ENCODE data around the gene GRK4. TPM values are rescaled to one million over a fixed set of nuclear protein-coding genes. Genes with fewer than 3 reads are reported as not detected.

The GRK4 gene
- total RNA-seq, 1 donor from 2014 or later: 10.5 TPM

GRCh38 chr4:3019145-3019846 lies 55.9 kb downstream of the GRK4 start:
- no peak for DNase-seq (ENCODE audit: extremely low spot score, unreplicated experiment)
- Mint-ChIP-seq H3K27me3 (ENCODE audit: unreplicated experiment) (peaks cover 7% of the 10 kb centered on the region), H3K4me3 (ENCODE audit: unreplicated experiment) (no peak overlapping the region), H3K9me3 (ENCODE audit: unreplicated experiment) (peaks cover 8% of the 10 kb centered on the region), H3K4me1 (ENCODE audit: unreplicated experiment) (no peaks in the 10 kb centered on the region), H3K36me3 (ENCODE audit: unreplicated experiment) (no peaks in the 10 kb centered on the region), H3K27ac (ENCODE audit: unreplicated experiment) (no peak overlapping the region)
- TF ChIP-seq CTCF (IDR thresholded peaks at IDR 0.05): no peak

- no peak for TF ChIP-seq CTCF (IDR thresholded peaks at IDR 0.05)
- Mint-ChIP-seq H3K27ac (ENCODE audit: unreplicated experiment) (no peak overlapping the region), H3K36me3 (ENCODE audit: unreplicated experiment) (no peaks in the 10 kb centered on the region), H3K4me3 (ENCODE audit: unreplicated experiment) (no peak overlapping the region), H3K4me1 (ENCODE audit: unreplicated experiment) (no peaks in the 10 kb centered on the region), H3K9me3 (ENCODE audit: unreplicated experiment) (peaks cover 8% of the 10 kb centered on the region), H3K27me3 (ENCODE audit: unreplicated experiment) (peaks cover 7% of the 10 kb centered on the region)
- DNase-seq (ENCODE audit: extremely low spot score, unreplicated experiment): no peak
These were observed 57.8 kb downstream of the GRK4 start for GRCh38 chr4:3021127-3021526.

GRCh38 chr4:3021627-3022026 lies 58.3 kb downstream of the GRK4 start:
- H3K4me1 Mint-ChIP-seq (ENCODE audit: unreplicated experiment): no peaks in the 10 kb centered on the region
- peaks cover 8% of the 10 kb centered on the region for H3K9me3 Mint-ChIP-seq (ENCODE audit: unreplicated experiment)
- no peak for DNase-seq (ENCODE audit: extremely low spot score, unreplicated experiment)
- H3K27me3 Mint-ChIP-seq (ENCODE audit: unreplicated experiment): peaks cover 7% of the 10 kb centered on the region
- H3K36me3 Mint-ChIP-seq (ENCODE audit: unreplicated experiment): no peaks in the 10 kb centered on the region
- H3K27ac Mint-ChIP-seq (ENCODE audit: unreplicated experiment): no peak overlapping the region
- H3K4me3 Mint-ChIP-seq (ENCODE audit: unreplicated experiment): no peak overlapping the region
- no peak for TF ChIP-seq CTCF (IDR thresholded peaks at IDR 0.05)

GRCh38 chr4:3022112-3022511 lies 58.7 kb downstream of the GRK4 start:
- Mint-ChIP-seq H3K4me3 (ENCODE audit: unreplicated experiment) (no peak overlapping the region), H3K9me3 (ENCODE audit: unreplicated experiment) (peaks cover 8% of the 10 kb centered on the region), H3K36me3 (ENCODE audit: unreplicated experiment) (no peaks in the 10 kb centered on the region), H3K4me1 (ENCODE audit: unreplicated experiment) (no peaks in the 10 kb centered on the region), H3K27ac (ENCODE audit: unreplicated experiment) (no peak overlapping the region), H3K27me3 (ENCODE audit: unreplicated experiment) (peaks cover 7% of the 10 kb centered on the region)
- TF ChIP-seq CTCF (IDR thresholded peaks at IDR 0.05): no peak
- DNase-seq (ENCODE audit: extremely low spot score, unreplicated experiment): no peak

GRCh38 chr4:3022651-3023050 lies 59.3 kb downstream of the GRK4 start:
- Mint-ChIP-seq H3K36me3 (ENCODE audit: unreplicated experiment) (no peaks in the 10 kb centered on the region), H3K27me3 (ENCODE audit: unreplicated experiment) (peaks cover 7% of the 10 kb centered on the region), H3K9me3 (ENCODE audit: unreplicated experiment) (peaks cover 8% of the 10 kb centered on the region), H3K27ac (ENCODE audit: unreplicated experiment) (no peak overlapping the region), H3K4me3 (ENCODE audit: unreplicated experiment) (no peak overlapping the region), H3K4me1 (ENCODE audit: unreplicated experiment) (no peaks in the 10 kb centered on the region)
- no peak for DNase-seq (ENCODE audit: extremely low spot score, unreplicated experiment)
- TF ChIP-seq CTCF (IDR thresholded peaks at IDR 0.05): no peak

All from osteocyte (in vitro differentiated cells).